GM12878 (cell line): Measurements from ENCODE around the gene MSH6. TPM values are rescaled to one million over a fixed set of nuclear protein-coding genes. Genes with fewer than 3 reads are reported as not detected.

ENCODE experiments used
- BACH1 ChIP-seq: fragments of 450-650 bp; IDR thresholded peaks from 2 replicates; pipeline ENCODE4 v1.6.1; 2017; ENCODE audit warnings: mild to moderate bottlenecking, borderline replicate concordance
- CEBPB ChIP-seq, 2 experiments: fragments of 150-350 bp in 1 of 2; IDR thresholded peaks; 2 replicates each; pipeline ENCODE4 v1.6.1; 2012 to 2014; ENCODE audit warnings: low read depth in 2 of 2, low read length in 2 of 2, borderline replicate concordance in 1 of 2, inconsistent platforms in 1 of 2
- CREB1 ChIP-seq: IDR thresholded peaks from 2 replicates; pipeline ENCODE4 v1.6.1; 2012; ENCODE audit warnings: low read depth, mild to moderate bottlenecking, inconsistent platforms
- EED ChIP-seq: sonication (generic); IDR thresholded peaks from 2 replicates; pipeline ENCODE4 v1.6.1; 2016; ENCODE audit warnings: antibody characterized with exemption, low read depth
- GATAD2B ChIP-seq: fragments of 450-650 bp; conservative IDR thresholded peaks from 2 replicates; pipeline ENCODE4 v1.6.1; 2017; ENCODE audit warnings: low read depth, mild to moderate bottlenecking, moderate library complexity
- HDGF ChIP-seq: fragments of 450-650 bp; IDR thresholded peaks from 2 replicates; pipeline ENCODE4 v1.6.1; 2016; ENCODE audit warnings: antibody characterized with exemption
- IKZF2 ChIP-seq, 2 experiments: fragments of 450-650 bp; IDR thresholded peaks; 2 replicates each; pipeline ENCODE4 v1.6.1; 2017; ENCODE audit warnings: mild to moderate bottlenecking in 2 of 2, moderate library complexity in 2 of 2
- JUNB ChIP-seq: IDR thresholded peaks from 2 replicates; pipeline ENCODE4 v1.6.1; 2016; ENCODE audit warnings: antibody characterized with exemption, mild to moderate bottlenecking
- NFYA ChIP-seq: IDR thresholded peaks from 2 replicates; pipeline ENCODE4 v1.6.1; 2011; ENCODE audit warnings: low read depth, mild to moderate bottlenecking, low read length, improper control_type of control experiment, borderline replicate concordance
- NFYB ChIP-seq: IDR thresholded peaks from 2 replicates; pipeline ENCODE4 v1.6.1; 2011; ENCODE audit warnings: low read depth, mild to moderate bottlenecking, low read length, improper control_type of control experiment, moderate library complexity; ENCODE audit not compliant: insufficient read depth
- NR2C1 ChIP-seq: fragments of 450-650 bp; IDR thresholded peaks from 2 replicates; pipeline ENCODE4 v1.6.1; 2017; ENCODE audit warnings: antibody characterized with exemption, mild to moderate bottlenecking, moderate library complexity
- PAX8 ChIP-seq: fragments of 450-650 bp; IDR thresholded peaks from 2 replicates; pipeline ENCODE4 v1.6.1; 2017; ENCODE audit warnings: mild to moderate bottlenecking, moderate library complexity
- RBBP5 ChIP-seq: fragments of 200-600 bp; sonication (generic); conservative IDR thresholded peaks from 2 replicates; pipeline ENCODE4 v1.6.1; 2016
- RCOR1 ChIP-seq: conservative IDR thresholded peaks from 2 replicates; pipeline ENCODE4 v1.6.1; 2012; ENCODE audit warnings: low read depth, low read length, improper control_type of control experiment
- TCF3 ChIP-seq: IDR thresholded peaks from 2 replicates; pipeline ENCODE4 v1.6.1; 2012; ENCODE audit warnings: low read depth, mild to moderate bottlenecking, low read length, borderline replicate concordance; ENCODE audit not compliant: insufficient read depth
- TCF7 ChIP-seq: IDR thresholded peaks from 2 replicates; pipeline ENCODE4 v1.6.1; 2014; ENCODE audit warnings: antibody characterized with exemption, borderline replicate concordance
- YY1 ChIP-seq: IDR thresholded peaks from 2 replicates; pipeline ENCODE4 v1.6.1; 2011; ENCODE audit warnings: low read depth, mild to moderate bottlenecking, low read length
- ZBTB33 ChIP-seq: fragments of 450-650 bp; IDR thresholded peaks from 2 replicates; pipeline ENCODE4 v1.6.1; 2017; ENCODE audit warnings: mild to moderate bottlenecking
- ZNF217 ChIP-seq: fragments of 450-650 bp; IDR thresholded peaks from 2 replicates; pipeline ENCODE4 v1.6.1; 2017; ENCODE audit warnings: antibody characterized with exemption, mild to moderate bottlenecking
- ZNF24 ChIP-seq: fragments of 450-650 bp; IDR thresholded peaks from 2 replicates; pipeline ENCODE4 v1.6.1; 2017; ENCODE audit warnings: antibody characterized with exemption, mild to moderate bottlenecking
- ZNF622 ChIP-seq: fragments of 450-650 bp; IDR thresholded peaks from 2 replicates; pipeline ENCODE4 v1.6.1; 2017; ENCODE audit warnings: mild to moderate bottlenecking, inconsistent platforms
- ZSCAN29 ChIP-seq: fragments of 450-650 bp; IDR thresholded peaks from 2 replicates; pipeline ENCODE4 v1.6.1; 2017; ENCODE audit warnings: mild to moderate bottlenecking, moderate library complexity
- ZZZ3 ChIP-seq: IDR thresholded peaks from 2 replicates; pipeline ENCODE4 v1.6.1; 2011; ENCODE audit warnings: low read depth; ENCODE audit not compliant: control insufficient read depth, insufficient read length
- polyA plus RNA-seq, 11 experiments: library from polyadenylated mRNA; depleted of rRNA in 4 of 11; unstranded in 6 of 11; stranded (reverse) in 5 of 11; fragments of >200 nt; fragmentation: Nextera tagmentation in 4 of 11; fragmentation: Illumina TruSeq in 1 of 11; extraction: Ambion mirVana in 4 of 11; extraction: Trizol in 1 of 11; gene quantifications; 1 replicate in 1 of 11; 2 replicates in 10 of 11; pipeline versions ENCODE4 v1.2.1 to v1.2.3, GENCODE V29; 2011 to 2016; ENCODE audit warnings: inconsistent platforms in 2 of 11, missing spikeins in 2 of 11, low read depth in 1 of 11
- total RNA-seq, 4 experiments: library from RNA; depleted of rRNA in 3 of 4; stranded (reverse); fragments of >200 nt in 3 of 4; fragmentation: Illumina TruSeq in 1 of 4; extraction: Trizol in 1 of 4; gene quantifications; 2 replicates each; pipeline versions ENCODE4 v1.2.1 to v1.2.3, GENCODE V29; 2013 to 2021
- TF ChIP-seq, protein P1 (sequence below): fragments of 450-650 bp; IDR thresholded peaks from 2 replicates; pipeline ENCODE4 v1.6.1; 2017; ENCODE audit warnings: mild to moderate bottlenecking, moderate library complexity
- TF ChIP-seq, protein P2 (sequence below): fragments of 450-650 bp; IDR thresholded peaks from 2 replicates; pipeline ENCODE4 v1.6.1; 2018; ENCODE audit warnings: borderline replicate concordance, mild to moderate bottlenecking; ENCODE audit not compliant: partially characterized antibody

The MSH6 gene
- total and polyA plus RNA-seq, 10 of the 15 experiments (the other 5 are each of a cell fraction or from before 2014, with no cell fraction given), result 12.4 to 108 (median 67.4) TPM

GRCh38 chr2:47767880-47768609 lies 14.9 kb upstream of the MSH6 start (continued):
- TF ChIP-seq, protein P1, sequence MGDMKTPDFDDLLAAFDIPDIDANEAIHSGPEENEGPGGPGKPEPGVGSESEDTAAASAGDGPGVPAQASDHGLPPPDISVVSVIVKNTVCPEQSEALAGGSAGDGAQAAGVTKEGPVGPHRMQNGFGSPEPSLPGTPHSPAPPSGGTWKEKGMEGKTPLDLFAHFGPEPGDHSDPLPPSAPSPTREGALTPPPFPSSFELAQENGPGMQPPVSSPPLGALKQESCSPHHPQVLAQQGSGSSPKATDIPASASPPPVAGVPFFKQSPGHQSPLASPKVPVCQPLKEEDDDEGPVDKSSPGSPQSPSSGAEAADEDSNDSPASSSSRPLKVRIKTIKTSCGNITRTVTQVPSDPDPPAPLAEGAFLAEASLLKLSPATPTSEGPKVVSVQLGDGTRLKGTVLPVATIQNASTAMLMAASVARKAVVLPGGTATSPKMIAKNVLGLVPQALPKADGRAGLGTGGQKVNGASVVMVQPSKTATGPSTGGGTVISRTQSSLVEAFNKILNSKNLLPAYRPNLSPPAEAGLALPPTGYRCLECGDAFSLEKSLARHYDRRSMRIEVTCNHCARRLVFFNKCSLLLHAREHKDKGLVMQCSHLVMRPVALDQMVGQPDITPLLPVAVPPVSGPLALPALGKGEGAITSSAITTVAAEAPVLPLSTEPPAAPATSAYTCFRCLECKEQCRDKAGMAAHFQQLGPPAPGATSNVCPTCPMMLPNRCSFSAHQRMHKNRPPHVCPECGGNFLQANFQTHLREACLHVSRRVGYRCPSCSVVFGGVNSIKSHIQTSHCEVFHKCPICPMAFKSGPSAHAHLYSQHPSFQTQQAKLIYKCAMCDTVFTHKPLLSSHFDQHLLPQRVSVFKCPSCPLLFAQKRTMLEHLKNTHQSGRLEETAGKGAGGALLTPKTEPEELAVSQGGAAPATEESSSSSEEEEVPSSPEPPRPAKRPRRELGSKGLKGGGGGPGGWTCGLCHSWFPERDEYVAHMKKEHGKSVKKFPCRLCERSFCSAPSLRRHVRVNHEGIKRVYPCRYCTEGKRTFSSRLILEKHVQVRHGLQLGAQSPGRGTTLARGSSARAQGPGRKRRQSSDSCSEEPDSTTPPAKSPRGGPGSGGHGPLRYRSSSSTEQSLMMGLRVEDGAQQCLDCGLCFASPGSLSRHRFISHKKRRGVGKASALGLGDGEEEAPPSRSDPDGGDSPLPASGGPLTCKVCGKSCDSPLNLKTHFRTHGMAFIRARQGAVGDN, result no peak
- no peak for TF ChIP-seq NR2C1
- TF ChIP-seq ZSCAN29, result 0 out of 2 replicates have a peak, but pooled peaks have one; percentile 7
- no peak for TF ChIP-seq CREB1
- no peak for TF ChIP-seq BACH1
- 0 out of 2 replicates have a peak, but pooled peaks have one; percentile 38 for TF ChIP-seq TCF3
- TF ChIP-seq NFYA, result no peak
- 0 out of 2 replicates have a peak, but pooled peaks have one; percentile 38 for TF ChIP-seq RCOR1
- no peak for TF ChIP-seq JUNB
- no peak for TF ChIP-seq ZZZ3
- no peak for TF ChIP-seq ZBTB33
- TF ChIP-seq ZNF217, result no peak
- TF ChIP-seq TCF7, result no peak; the same call in 1 of the 2 replicates
- no peak for TF ChIP-seq PAX8
- peak; percentile 63; the same call in 1 of the 2 replicates for TF ChIP-seq GATAD2B
- TF ChIP-seq ZNF24, result no peak
- no peak for TF ChIP-seq RBBP5
- TF ChIP-seq, protein P2, sequence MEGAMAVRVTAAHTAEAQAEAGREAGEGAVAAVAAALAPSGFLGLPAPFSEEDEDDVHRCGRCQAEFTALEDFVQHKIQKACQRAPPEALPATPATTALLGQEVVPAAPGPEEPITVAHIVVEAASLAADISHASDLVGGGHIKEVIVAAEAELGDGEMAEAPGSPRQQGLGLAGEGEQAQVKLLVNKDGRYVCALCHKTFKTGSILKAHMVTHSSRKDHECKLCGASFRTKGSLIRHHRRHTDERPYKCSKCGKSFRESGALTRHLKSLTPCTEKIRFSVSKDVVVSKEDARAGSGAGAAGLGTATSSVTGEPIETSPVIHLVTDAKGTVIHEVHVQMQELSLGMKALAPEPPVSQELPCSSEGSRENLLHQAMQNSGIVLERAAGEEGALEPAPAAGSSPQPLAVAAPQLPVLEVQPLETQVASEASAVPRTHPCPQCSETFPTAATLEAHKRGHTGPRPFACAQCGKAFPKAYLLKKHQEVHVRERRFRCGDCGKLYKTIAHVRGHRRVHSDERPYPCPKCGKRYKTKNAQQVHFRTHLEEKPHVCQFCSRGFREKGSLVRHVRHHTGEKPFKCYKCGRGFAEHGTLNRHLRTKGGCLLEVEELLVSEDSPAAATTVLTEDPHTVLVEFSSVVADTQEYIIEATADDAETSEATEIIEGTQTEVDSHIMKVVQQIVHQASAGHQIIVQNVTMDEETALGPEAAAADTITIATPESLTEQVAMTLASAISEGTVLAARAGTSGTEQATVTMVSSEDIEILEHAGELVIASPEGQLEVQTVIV, result no peak
- TF ChIP-seq IKZF2 (IDR thresholded peaks at IDR 0.05), result no peak
- TF ChIP-seq NFYB, result no peak
- no peak for TF ChIP-seq ZNF622
- no peak for TF ChIP-seq CEBPB (IDR thresholded peaks at IDR 0.05; ENCODE audit: borderline replicate concordance in 1 of 2, low read depth in 2 of 2, low read length in 2 of 2)
- TF ChIP-seq HDGF, result no peak
- TF ChIP-seq YY1, result peak; percentile 78
- TF ChIP-seq EED, result no peak; the same call in 1 of the 2 replicates
